ENCODE data around the gene TNNI2.
A peak's percentile ranks its signal among the peaks of the same experiment; 100 is the strongest.

Gene TNNI2

GRCh38 chr11:1834779-1835670 is 3.8 kb upstream of the TNNI2 start, which contains the start of gene SYT8:
TSS of gene SYT8 (plus strand) at chr11:1834990. CDS start at chr11:1835106, 116 bp downstream.
- DNase-seq, result no peak

DNA sequence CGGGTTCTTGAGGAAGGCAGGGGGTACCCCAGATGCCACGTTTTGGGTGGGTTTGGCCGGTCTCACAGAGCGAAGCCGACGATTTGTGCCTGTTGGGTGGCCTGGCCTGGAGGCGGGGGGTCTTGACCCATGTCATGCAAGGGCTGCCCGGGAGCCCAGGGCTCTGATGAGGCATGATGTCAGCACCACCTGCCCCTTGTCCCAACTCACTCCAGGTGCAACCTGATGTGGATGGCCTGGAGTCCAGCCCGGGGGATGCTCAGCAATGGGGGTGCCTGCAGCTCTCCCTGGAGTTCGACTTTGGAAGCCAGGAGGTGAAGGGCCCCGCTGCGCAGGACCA is 3.1 kb upstream of the TNNI2 start:
- DNase-seq, result no peak

GRCh38 chr11:1836011-1836945 is 2.5 kb upstream of the TNNI2 start:
- no peak for DNase-seq

- peak; percentile 37 to 83 (median 58) for DNase-seq
Measured at GRCh38 chr11:1837171-1838076, 1.4 kb upstream of the TNNI2 start.

DNA sequence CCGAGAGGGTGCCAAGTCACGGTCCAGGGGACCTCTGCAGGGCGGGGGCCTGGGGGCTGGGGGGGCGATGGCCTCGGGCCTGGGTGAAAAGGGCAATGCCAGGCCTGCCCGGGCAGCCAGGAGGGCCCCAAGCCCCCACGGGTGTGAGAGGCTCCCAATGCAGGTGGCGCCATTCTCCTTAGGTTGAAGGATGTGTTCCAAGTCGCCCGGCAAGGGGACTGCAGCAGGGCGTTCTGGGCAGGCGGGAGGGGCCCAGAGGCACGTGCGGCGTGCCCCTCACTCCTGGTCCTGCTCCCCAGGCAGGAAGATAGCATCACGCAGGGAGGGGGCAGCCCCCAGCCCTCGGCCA is 730 bp upstream of the TNNI2 start:
- DNase-seq, result no peak

GRCh38 chr11:1839204-1839923 is 583 bp downstream of the TNNI2 start:
- DNase-seq, result no peak

DNA sequence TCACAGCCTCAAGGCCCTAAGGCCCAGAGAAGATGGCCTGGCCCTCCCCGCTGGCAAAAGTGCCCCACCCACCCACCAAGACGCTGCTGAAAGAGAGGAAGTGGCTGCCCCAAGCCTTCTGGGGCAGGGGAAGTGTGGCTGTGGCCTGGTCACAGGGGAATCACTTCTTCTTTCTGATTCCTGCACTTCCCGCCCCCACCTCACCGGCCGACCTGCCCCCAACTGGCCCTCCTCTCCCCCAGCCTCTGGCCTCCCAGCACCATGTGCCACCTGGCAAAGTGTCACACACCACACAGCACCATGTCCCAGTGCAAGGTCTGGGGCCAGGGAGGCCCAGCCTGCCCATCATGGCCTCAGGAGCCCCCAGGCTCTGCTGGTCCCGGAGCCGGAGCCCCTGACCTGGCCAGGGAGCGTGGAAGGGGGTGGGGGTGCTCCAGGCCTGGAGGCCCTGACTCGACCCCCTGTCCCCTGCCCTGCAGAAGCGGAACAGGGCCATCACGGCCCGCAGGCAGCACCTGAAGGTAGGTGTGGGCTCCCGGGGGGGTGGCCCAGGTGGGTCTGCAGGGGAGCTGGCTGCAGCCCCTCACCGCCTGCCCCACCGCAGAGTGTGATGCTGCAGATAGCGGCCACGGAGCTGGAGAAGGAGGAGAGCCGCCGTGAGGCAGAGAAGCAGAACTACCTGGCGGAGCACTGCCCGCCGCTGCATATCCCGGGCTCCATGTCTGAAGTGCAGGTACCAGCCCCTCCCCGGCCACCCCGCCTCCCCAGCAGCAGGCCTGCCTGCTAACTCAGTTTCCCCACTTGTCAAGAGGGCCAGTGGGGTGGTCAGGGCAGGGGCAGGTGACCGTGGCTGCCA is 1.4 kb downstream of the TNNI2 start:
- no peak for DNase-seq

- DNase-seq, result no peak
Measured at GRCh38 chr11:1840780-1841480, 2.1 kb downstream of the TNNI2 start.

- no peak for DNase-seq
Measured at GRCh38 chr11:1841511-1842148, 2.8 kb downstream of the TNNI2 start.

- no peak for DNase-seq
Measured at GRCh38 chr11:1842149-1843097, 3.6 kb downstream of the TNNI2 start.

DNA sequence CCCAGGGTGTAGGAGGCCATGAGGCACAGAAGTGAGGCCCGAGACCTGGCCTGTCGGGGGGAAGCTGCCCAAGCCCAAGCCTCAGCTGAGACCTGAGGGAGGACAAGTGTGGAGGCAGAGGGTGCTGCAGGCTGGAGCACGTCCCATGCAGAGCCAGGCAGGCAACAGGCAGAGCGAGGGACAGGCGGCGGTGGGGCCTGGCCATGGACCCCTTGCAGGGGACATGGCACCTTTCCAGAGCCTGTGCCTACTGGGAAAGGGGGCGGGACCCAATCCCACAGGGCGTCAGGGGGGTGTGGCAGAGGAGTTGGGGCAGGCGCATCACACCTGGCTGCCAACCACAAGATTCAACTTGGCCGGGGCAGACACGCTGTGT is 4.3 kb downstream of the TNNI2 start:
- DNase-seq, result no peak

DNA sequence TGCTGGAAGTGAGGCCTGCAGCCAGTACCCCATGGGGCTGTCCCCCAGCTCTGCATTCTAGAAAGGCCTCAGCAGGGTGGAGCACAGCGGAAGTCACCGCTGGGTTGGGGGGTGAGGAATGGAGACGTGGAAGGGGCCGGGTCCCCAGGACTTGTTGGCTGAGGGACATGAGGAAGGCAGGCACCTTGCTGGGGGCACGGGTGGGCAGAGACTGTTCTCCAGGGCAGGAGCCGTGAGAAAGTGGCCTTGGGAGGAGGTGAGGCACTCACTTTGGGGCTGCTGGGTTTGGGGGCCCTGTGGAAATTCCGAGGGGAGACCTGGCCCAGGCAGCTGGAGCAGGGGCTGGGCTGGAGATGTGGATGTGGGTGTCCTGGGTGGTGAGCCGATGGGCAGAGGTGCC is 5.0 kb downstream of the TNNI2 start:
- DNase-seq, result no peak

- DNase-seq, result peak in 2 of 4 experiments; percentile 24 to 29
Measured at GRCh38 chr11:1844221-1845094, 5.7 kb downstream of the TNNI2 start.

GRCh38 chr11:1845095-1845429 is 6.3 kb downstream of the TNNI2 start:
- no peak for DNase-seq

- no peak for DNase-seq
Measured at GRCh38 chr11:1845561-1846452, 7.0 kb downstream of the TNNI2 start.

DNA sequence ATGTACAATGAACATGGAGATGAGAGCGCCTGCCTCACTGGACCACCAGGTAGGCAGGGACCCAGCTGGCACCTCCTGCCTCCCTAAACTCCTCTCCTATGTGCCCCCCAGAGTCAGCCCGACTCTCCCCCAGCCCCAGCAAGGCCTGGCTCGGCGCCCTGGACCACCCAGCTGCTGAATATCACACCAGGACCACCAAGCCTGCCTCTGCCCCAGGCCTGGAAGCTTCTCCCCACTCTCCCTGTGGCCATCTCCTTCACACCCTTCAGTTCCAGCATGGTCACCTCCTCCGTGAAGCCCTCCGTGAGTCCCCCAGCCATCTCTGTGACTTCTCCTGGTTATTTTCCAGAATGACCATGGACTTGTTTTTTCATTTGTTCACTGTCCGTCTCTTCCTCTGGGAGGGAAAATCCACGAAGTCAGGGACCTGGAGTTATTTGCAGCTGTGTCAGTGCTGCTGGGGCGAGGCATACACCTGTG is 7.7 kb downstream of the TNNI2 start:
- no peak for DNase-seq

All from activated naive CD4-positive, alpha-beta T cell (primary cell).